WTC11 (cell line): ENCODE measurements around the gene RAET1G. TPM values are rescaled to one million over a fixed set of nuclear protein-coding genes. Genes with fewer than 3 reads are reported as not detected.

Experiments
- ATAC-seq: fragments of 200-7000 bp; cut with Tn5 transposase; 2 replicates; pipeline ENCODE4 v1.10.0; 2021; ENCODE audit warnings: mild to moderate bottlenecking, moderate library complexity
- CTCF ChIA-PET: fragments of 300-600 bp; sonication (Branson Sonifier 250); formaldehyde crosslinking; loops from one replicate; lab custom pipeline; 2021; ENCODE audit warnings: antibody characterized with exemption; lab: Charles Lee
- POLR2A ChIA-PET: fragments of 350-600 bp; sonication (Branson Sonifier 250); formaldehyde crosslinking; loops from one replicate; lab custom pipeline; 2021; ENCODE audit warnings: antibody characterized with exemption; lab: Charles Lee
- DNase-seq: peaks from one replicate; pipeline ENCODE4 v3.0.0; 2021; ENCODE audit warnings: low spot score
- H3K27ac Mint-ChIP-seq: 2 replicates; pipeline ENCODE4 v1.8.0; 2021; ENCODE audit warnings: mixed read lengths
- H3K27me3 Mint-ChIP-seq: 2 replicates; pipeline ENCODE4 v1.8.0; 2021; ENCODE audit warnings: low read depth, mild to moderate bottlenecking, moderate library complexity, mixed read lengths
- H3K36me3 Mint-ChIP-seq: 2 replicates; pipeline ENCODE4 v1.8.0; 2021; ENCODE audit warnings: mixed read lengths
- H3K4me1 Mint-ChIP-seq: 2 replicates; pipeline ENCODE4 v1.8.0; 2022; ENCODE audit warnings: mixed read lengths
- H3K4me3 Mint-ChIP-seq: 2 replicates; pipeline ENCODE4 v1.8.0; 2021; ENCODE audit warnings: mild to moderate bottlenecking, moderate library complexity, mixed read lengths
- H3K9me3 Mint-ChIP-seq: 2 replicates; pipeline ENCODE4 v1.8.0; 2021; ENCODE audit warnings: mixed read lengths
- AFF4 ChIP-seq: sonication (generic); formaldehyde crosslinking; IDR thresholded peaks from 2 replicates; pipeline ENCODE4 v1.8.1; 2023; ENCODE audit warnings: mild to moderate bottlenecking, missing genetic modification reagents, borderline replicate concordance
- ATF6 ChIP-seq: sonication (generic); formaldehyde crosslinking; IDR thresholded peaks from 2 replicates; pipeline ENCODE4 v1.8.1; 2023; ENCODE audit warnings: mild to moderate bottlenecking, missing genetic modification reagents
- FOXJ3 ChIP-seq: sonication (generic); formaldehyde crosslinking; IDR thresholded peaks from 2 replicates; pipeline ENCODE4 v1.9.0; 2021; ENCODE audit warnings: missing genetic modification reagents, mild to moderate bottlenecking, borderline replicate concordance
- FOXP1 ChIP-seq: sonication (generic); formaldehyde crosslinking; IDR thresholded peaks from 2 replicates; pipeline ENCODE4 v1.8.0; 2022; ENCODE audit warnings: missing genetic modification reagents, mild to moderate bottlenecking, moderate library complexity, borderline replicate concordance
- HMGA2 ChIP-seq: fragments of 250-450 bp; sonication (Bioruptor Pico); IDR thresholded peaks from 2 replicates; pipeline ENCODE4 v1.4.0; 2021; ENCODE audit warnings: mild to moderate bottlenecking, moderate library complexity
- HMGXB4 ChIP-seq: sonication (generic); formaldehyde crosslinking; IDR thresholded peaks from 2 replicates; pipeline ENCODE4 v1.8.1; 2023; ENCODE audit warnings: mild to moderate bottlenecking, moderate library complexity, missing genetic modification reagents
- IRF1 ChIP-seq: sonication (generic); formaldehyde crosslinking; IDR thresholded peaks from 2 replicates; pipeline ENCODE4 v1.8.0; 2023; ENCODE audit warnings: missing genetic modification reagents
- IRF2 ChIP-seq: sonication (generic); formaldehyde crosslinking; IDR thresholded peaks from 2 replicates; pipeline ENCODE4 v1.8.0; 2022; ENCODE audit warnings: low read depth, missing genetic modification reagents, borderline replicate concordance
- JAZF1 ChIP-seq: fragments of 250-450 bp; sonication (Bioruptor Pico); IDR thresholded peaks from 2 replicates; pipeline ENCODE4 v1.9.0; 2021; ENCODE audit warnings: moderate library complexity, mild to moderate bottlenecking, inconsistent platforms
- JUN ChIP-seq: sonication (generic); formaldehyde crosslinking; IDR thresholded peaks from 2 replicates; pipeline ENCODE4 v1.8.0; 2023; ENCODE audit warnings: mild to moderate bottlenecking, missing genetic modification reagents
- MXD4 ChIP-seq: fragments of 250-450 bp; sonication (Bioruptor Pico); IDR thresholded peaks from 2 replicates; pipeline ENCODE4 v1.8.0; 2021; ENCODE audit warnings: mild to moderate bottlenecking, moderate library complexity, borderline replicate concordance
- NFYB ChIP-seq: sonication (generic); formaldehyde crosslinking; conservative IDR thresholded peaks from 2 replicates; pipeline ENCODE4 v1.8.0; 2022; ENCODE audit warnings: low read depth, missing genetic modification reagents
- TCF7 ChIP-seq: sonication (generic); formaldehyde crosslinking; IDR thresholded peaks from 2 replicates; pipeline ENCODE4 v1.8.0; 2022; ENCODE audit warnings: mild to moderate bottlenecking, low read depth, missing genetic modification reagents, moderate library complexity
- ZBTB21 ChIP-seq: sonication (generic); formaldehyde crosslinking; IDR thresholded peaks from 2 replicates; pipeline ENCODE4 v1.8.1; 2023; ENCODE audit warnings: mild to moderate bottlenecking, missing genetic modification reagents, borderline replicate concordance
- ZNF121 ChIP-seq: sonication (generic); formaldehyde crosslinking; IDR thresholded peaks from 2 replicates; pipeline ENCODE4 v1.8.0; 2023; ENCODE audit warnings: missing genetic modification reagents
- ZNF263 ChIP-seq: sonication (generic); formaldehyde crosslinking; IDR thresholded peaks from 2 replicates; pipeline ENCODE4 v1.8.1; 2022; ENCODE audit warnings: low read depth, mild to moderate bottlenecking, moderate library complexity, missing genetic modification reagents
- ZNF317 ChIP-seq: sonication (generic); formaldehyde crosslinking; IDR thresholded peaks from 2 replicates; pipeline ENCODE4 v1.8.1; 2023; ENCODE audit warnings: low read depth, mild to moderate bottlenecking, moderate library complexity, missing genetic modification reagents, borderline replicate concordance
- ZNF423 ChIP-seq: fragments of 250-450 bp; sonication (Bioruptor Pico); IDR thresholded peaks from 2 replicates; pipeline ENCODE4 v2.1.2; 2022; ENCODE audit warnings: mild to moderate bottlenecking, moderate library complexity
- total RNA-seq: library from RNA; stranded (reverse); gene quantifications from 3 replicates; pipeline ENCODE4 v1.2.3, GENCODE V29; 2021

RAET1G gene
- total RNA-seq, 1 experiment from 2014 or later: not detected

- H3K36me3 Mint-ChIP-seq: no peaks in the 10 kb centered on the region
- H3K9me3 Mint-ChIP-seq: no peaks in the 10 kb centered on the region
Measured at GRCh38 chr6:149898966-149899365, 24.0 kb downstream of the RAET1G start.

GRCh38 chr6:149897855-149898744 lies 24.8 kb downstream of the RAET1G start, which contains the start of gene RAET1E:
Gene RAET1E, minus strand, starts transcription at chr6:149898113. Its CDS starts 7,212 bp downstream, at chr6:149890901.
- Mint-ChIP-seq H3K36me3 (no peaks in the 10 kb centered on the region), H3K4me1 (peaks cover 14% of the 10 kb centered on the region), H3K4me3 (no peak within 1 kb of the TSS), H3K27ac (no peak within 1 kb of the TSS), H3K9me3 (no peaks in the 10 kb centered on the region), H3K27me3 (peaks cover 6% of the 10 kb centered on the region; the same call in 1 of the 2 replicates)
- DNase-seq (peak; percentile 21), ATAC-seq (peak; percentile 84)
- TF ChIP-seq ZBTB21 (CRISPR knock-in tag) (no peak), HMGXB4 (CRISPR knock-in tag) (no peak), TCF7 (no peak)
- ChIA-PET POLR2A (no interaction called here), CTCF (interaction anchor here (0.6 to 1.1 kb wide), 7 partner anchors 12 to 66 kb away, joined by 3 to 9 read pairs (median 3); no protein-coding TSS in a partner anchor)

More at GRCh38 chr6:149898966-149899365, 24.0 kb downstream of the RAET1G start:
- H3K4me3 Mint-ChIP-seq: no peak overlapping the region
- no peak overlapping the region for H3K27ac Mint-ChIP-seq
- peaks cover 14% of the 10 kb centered on the region for H3K4me1 Mint-ChIP-seq
- no peak for TF ChIP-seq ATF6 (CRISPR knock-in tag)
- TF ChIP-seq NFYB (CRISPR knock-in tag): no peak
- TF ChIP-seq IRF2 (CRISPR knock-in tag): no peak
- CTCF ChIA-PET: interaction anchor here (0.6 to 1.1 kb wide), 7 partner anchors 13 to 67 kb away, joined by 3 to 9 read pairs (median 3); no protein-coding TSS in a partner anchor
- POLR2A ChIA-PET: no interaction called here
- no peak for DNase-seq
- H3K27me3 Mint-ChIP-seq: no peaks in the 10 kb centered on the region; the same call in 1 of the 2 replicates
- ATAC-seq: no peak

- no peak overlapping the region for H3K27ac Mint-ChIP-seq
- peaks cover 14% of the 10 kb centered on the region for H3K4me1 Mint-ChIP-seq
- no peak overlapping the region for H3K4me3 Mint-ChIP-seq
- no peaks in the 10 kb centered on the region for H3K36me3 Mint-ChIP-seq
- no peaks in the 10 kb centered on the region for H3K9me3 Mint-ChIP-seq
- DNase-seq (no peak), ATAC-seq (no peak)
- ChIA-PET POLR2A (no interaction called here), CTCF (no interaction called here)
- H3K27me3 Mint-ChIP-seq: peaks cover 11% of the 10 kb centered on the region
- TF ChIP-seq HMGA2 (no peak), JAZF1 (CRISPR knock-in tag) (no peak), ZNF121 (CRISPR knock-in tag) (no peak), JUN (CRISPR knock-in tag) (no peak), ZNF317 (CRISPR knock-in tag) (no peak), FOXJ3 (no peak), MXD4 (CRISPR knock-in tag) (no peak)
Measured at GRCh38 chr6:149897015-149897697, 25.8 kb downstream of the RAET1G start.

GRCh38 chr6:149896491-149896890 lies 26.4 kb downstream of the RAET1G start:
- ChIA-PET POLR2A (no interaction called here), CTCF (no interaction called here)
- H3K27me3 Mint-ChIP-seq: peaks cover 11% of the 10 kb centered on the region
- ATAC-seq: no peak
- H3K27ac Mint-ChIP-seq: no peak overlapping the region
- no peak for DNase-seq
- H3K36me3 Mint-ChIP-seq: no peaks in the 10 kb centered on the region
- peaks cover 14% of the 10 kb centered on the region for H3K4me1 Mint-ChIP-seq
- H3K9me3 Mint-ChIP-seq: no peaks in the 10 kb centered on the region
- no peak overlapping the region for H3K4me3 Mint-ChIP-seq
- TF ChIP-seq IRF1: no peak
- TF ChIP-seq ZNF317 (CRISPR knock-in tag): no peak
- TF ChIP-seq FOXP1: no peak
- no peak for TF ChIP-seq ZNF423 (CRISPR knock-in tag)
- TF ChIP-seq ZNF121 (CRISPR knock-in tag): no peak
- TF ChIP-seq ZNF263: no peak
- no peak for TF ChIP-seq AFF4 (CRISPR knock-in tag)
